Activated effector memory CD4-positive, alpha-beta T cell treated with anti-CD3 and anti-CD28 coated beads, Interleukin-2, amount 50 U/mL, for 16 hours (primary cell): ENCODE data around the gene PIK3R3.

ENCODE experiments used
- DNase-seq: peaks from one replicate; pipeline ENCODE4 v3.0.0-alpha.2; 2020

The PIK3R3 gene

DNA sequence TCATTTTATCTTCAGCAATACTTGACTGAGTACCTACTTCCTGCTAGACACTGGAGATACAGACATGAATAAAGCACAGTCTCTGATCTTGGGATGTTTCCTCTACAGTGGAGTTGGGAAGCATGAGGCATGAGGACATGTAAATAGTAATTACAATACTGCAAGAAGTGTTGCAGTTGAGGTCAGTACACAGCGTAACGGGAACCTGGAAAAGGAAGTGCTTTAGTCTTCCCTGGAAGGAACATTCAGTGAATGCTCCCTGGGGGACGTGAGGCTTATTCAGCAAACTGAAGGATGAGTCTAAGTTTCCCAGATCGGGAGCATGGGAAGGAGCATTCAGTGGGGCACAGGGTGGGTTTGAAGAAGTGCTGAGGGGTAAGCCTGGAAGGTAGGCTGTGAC, 112.4 kb downstream of the PIK3R3 start:
- DNase-seq = no peak

DNA sequence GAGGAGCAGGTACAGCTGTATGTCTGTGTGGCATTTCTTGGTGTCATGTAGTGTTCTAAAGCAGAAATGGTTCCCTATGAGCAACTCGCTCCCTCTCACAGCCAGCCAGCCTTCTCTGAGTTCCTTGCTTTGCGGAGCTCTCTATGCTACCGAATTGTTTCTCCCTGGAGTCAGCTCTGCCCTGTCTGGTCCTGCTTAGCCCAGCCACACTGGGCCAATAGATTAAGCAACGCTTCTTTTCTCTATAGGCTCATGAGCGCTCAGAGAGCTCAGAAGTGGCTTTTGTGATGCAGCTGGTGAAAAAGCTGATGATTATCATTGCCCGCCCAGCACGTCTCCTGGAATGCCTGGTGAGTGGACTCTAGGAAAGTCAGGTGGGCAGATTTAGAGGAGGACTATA, 113.1 kb downstream of the PIK3R3 start:
- DNase-seq = no peak

DNA sequence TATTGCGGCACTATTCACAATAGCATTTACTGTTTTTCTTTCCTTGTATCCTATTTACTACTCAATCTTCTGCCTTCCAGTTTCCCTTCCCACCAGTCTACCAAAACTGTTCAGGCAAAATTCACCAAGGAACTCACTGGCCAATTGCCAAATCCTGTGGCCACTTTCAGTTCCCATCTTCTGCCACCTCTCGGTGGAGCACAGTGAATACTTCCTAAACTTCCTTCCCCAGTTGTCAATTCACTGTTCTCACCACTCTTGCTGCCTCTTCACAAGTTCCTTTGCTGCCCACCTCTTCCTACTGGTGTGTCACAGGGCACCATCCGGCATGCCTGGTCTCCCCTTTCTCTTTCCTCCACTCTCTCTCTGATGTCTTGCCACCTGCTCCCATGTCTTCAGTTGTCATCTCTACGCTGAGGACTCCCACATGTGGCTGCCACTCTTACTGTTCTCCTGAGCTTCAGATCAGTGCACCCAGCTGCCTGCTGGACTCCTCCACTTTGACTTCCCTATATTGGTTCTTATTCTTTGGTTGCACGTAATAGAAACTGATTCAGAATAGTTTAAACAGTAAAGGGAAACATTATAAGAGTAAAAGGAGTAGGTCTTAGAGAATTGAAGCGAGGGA, 114.4 kb downstream of the PIK3R3 start:
- no peak for DNase-seq

GRCh38 chr1:46013581-46013980, 118.8 kb downstream of the PIK3R3 start:
- no peak for DNase-seq

- no peak for DNase-seq
Observed at GRCh38 chr1:46012236-46012635, 120.2 kb downstream of the PIK3R3 start.

DNA sequence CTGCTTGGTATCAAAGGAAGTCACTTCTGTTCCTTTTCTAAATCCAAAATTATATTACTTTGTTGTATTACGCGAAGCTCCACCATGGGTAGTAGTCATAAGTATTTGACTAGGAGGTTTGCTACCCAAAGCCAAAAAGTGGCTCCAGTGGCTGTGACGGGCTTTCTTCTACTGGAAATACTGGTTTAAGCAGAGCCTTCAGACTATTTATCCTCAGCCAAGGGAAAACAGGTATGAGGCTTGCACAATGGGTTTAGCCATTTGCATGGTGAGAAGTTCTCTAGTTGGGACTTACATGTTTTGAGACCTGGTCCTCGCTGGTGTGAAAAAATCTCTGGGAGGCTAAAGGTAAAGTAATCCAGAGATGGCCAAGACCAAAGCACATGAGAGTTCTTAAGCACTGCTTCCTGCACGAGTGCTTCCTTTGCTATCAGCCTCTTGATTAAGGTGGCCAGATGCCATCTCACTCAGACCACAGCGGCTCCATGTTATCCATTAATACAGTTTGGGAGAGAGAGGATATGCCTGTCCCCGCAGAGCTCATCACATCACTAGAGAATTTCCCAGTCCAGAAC, 121.2 kb downstream of the PIK3R3 start:
- no peak for DNase-seq

- DNase-seq = no peak
Observed at GRCh38 chr1:46010611-46011010, 121.8 kb downstream of the PIK3R3 start.

GRCh38 chr1:46008585-46008984, 123.8 kb downstream of the PIK3R3 start:
- no peak for DNase-seq

DNA sequence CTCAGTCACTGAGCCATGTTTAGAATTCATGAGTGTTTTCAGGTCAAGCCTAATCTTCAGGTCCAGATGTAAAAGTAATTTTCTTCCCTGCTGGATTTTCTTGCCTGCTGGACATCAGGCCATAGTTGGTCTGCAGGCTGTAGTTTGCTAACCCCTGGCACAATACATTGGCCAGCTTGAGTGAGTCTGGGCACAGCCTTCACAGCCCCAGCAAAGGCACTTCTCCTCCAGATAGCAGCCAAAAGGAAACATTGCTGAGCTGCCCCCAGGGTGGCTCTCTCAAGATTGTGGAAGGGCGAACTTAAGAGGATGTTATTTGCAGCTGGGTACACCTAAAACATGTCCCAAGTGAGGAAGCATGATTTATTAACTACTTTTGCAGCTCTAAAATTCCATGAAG, 126.8 kb downstream of the PIK3R3 start:
- DNase-seq = no peak

GRCh38 chr1:46004492-46004891, 127.9 kb downstream of the PIK3R3 start:
- DNase-seq = no peak

DNA sequence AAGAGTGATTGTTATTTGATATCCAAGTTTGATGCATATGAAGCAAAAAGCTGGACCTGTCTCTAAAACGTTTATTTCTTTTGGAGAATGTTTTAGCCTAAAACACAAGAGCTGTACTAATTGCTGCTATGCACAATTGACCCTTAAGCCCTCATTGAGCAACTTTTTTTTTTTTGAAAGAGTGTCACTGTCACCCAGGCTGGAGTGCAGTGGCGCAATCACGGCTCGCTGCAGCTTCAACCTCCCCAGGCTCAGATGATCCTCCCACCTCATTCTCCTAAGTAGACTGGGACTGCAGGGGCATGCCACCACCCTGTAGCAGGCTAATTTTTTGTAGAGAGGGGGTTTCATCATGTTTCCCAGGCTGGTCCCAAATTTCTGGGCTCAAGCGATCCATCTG, 129.1 kb downstream of the PIK3R3 start:
- no peak for DNase-seq

GRCh38 chr1:46002551-46003150, 129.8 kb downstream of the PIK3R3 start:
- DNase-seq = no peak

GRCh38 chr1:46001081-46001785, 131.2 kb downstream of the PIK3R3 start:
- DNase-seq = no peak

- no peak for DNase-seq
Observed at GRCh38 chr1:45999507-45999906, 132.9 kb downstream of the PIK3R3 start.

GRCh38 chr1:45998020-45998617, 134.3 kb downstream of the PIK3R3 start:
- no peak for DNase-seq

- no peak for DNase-seq
Observed at GRCh38 chr1:45995298-45995697, 137.1 kb downstream of the PIK3R3 start.

- no peak for DNase-seq
Observed at GRCh38 chr1:45994423-45994822, 138.0 kb downstream of the PIK3R3 start.
